ENCODE data around the gene NTMT1.
"Not testable (repeated sequence)": the region's sequence is repeated elsewhere in the genome, so short reads cannot be mapped to it uniquely, and the experiment has no call there.

Gene NTMT1

GRCh38 chr9:129655696-129656095 lies 29.7 kb downstream of the NTMT1 start:
- DNase-seq: no peak

GRCh38 chr9:129656795-129657390 lies 30.9 kb downstream of the NTMT1 start:
- no peak for DNase-seq

- no peak for DNase-seq
Measured at GRCh38 chr9:129661029-129661428, 35.1 kb downstream of the NTMT1 start.

- DNase-seq: not testable (repeated sequence)
Measured at GRCh38 chr9:129662239-129662638, 36.3 kb downstream of the NTMT1 start.

- DNase-seq: no peak
Measured at GRCh38 chr9:129664746-129665388, 38.9 kb downstream of the NTMT1 start.

GRCh38 chr9:129665389-129665775 lies 39.4 kb downstream of the NTMT1 start, which contains the start of gene PRRX2:
TSS of gene PRRX2 (plus strand) at chr9:129665647. CDS start at chr9:129665868, 221 bp downstream.
- DNase-seq: peak; percentile 32

GRCh38 chr9:129665814-129666520 lies 40.0 kb downstream of the NTMT1 start:
- DNase-seq: no peak

GRCh38 chr9:129666575-129666974 lies 40.6 kb downstream of the NTMT1 start:
- no peak for DNase-seq

- DNase-seq: no peak
Measured at GRCh38 chr9:129667378-129667777, 41.4 kb downstream of the NTMT1 start.

GRCh38 chr9:129667850-129668249 lies 41.9 kb downstream of the NTMT1 start:
- DNase-seq: no peak

- no peak for DNase-seq
Measured at GRCh38 chr9:129669141-129669718, 43.3 kb downstream of the NTMT1 start.

GRCh38 chr9:129669946-129670345 lies 44.0 kb downstream of the NTMT1 start:
- no peak for DNase-seq

- DNase-seq: no peak
Measured at GRCh38 chr9:129671065-129671464, 45.1 kb downstream of the NTMT1 start.

- no peak for DNase-seq
Measured at GRCh38 chr9:129671519-129671918, 45.6 kb downstream of the NTMT1 start.

- no peak for DNase-seq
Measured at GRCh38 chr9:129672702-129673101, 46.7 kb downstream of the NTMT1 start.

- DNase-seq: no peak
Measured at GRCh38 chr9:129673602-129674001, 47.6 kb downstream of the NTMT1 start.

- no peak for DNase-seq
Measured at GRCh38 chr9:129674229-129674628, 48.3 kb downstream of the NTMT1 start.

- no peak for DNase-seq
Measured at GRCh38 chr9:129675620-129676019, 49.7 kb downstream of the NTMT1 start.

- DNase-seq: no peak
Measured at GRCh38 chr9:129676287-129676686, 50.3 kb downstream of the NTMT1 start.

GRCh38 chr9:129676975-129677374 lies 51.0 kb downstream of the NTMT1 start:
- DNase-seq: no peak

- no peak for DNase-seq
Measured at GRCh38 chr9:129677456-129677855, 51.5 kb downstream of the NTMT1 start.

GRCh38 chr9:129678844-129679243 lies 52.9 kb downstream of the NTMT1 start:
- no peak for DNase-seq

- DNase-seq: no peak
Measured at GRCh38 chr9:129679537-129679936, 53.6 kb downstream of the NTMT1 start.

GRCh38 chr9:129681924-129682323 lies 56.0 kb downstream of the NTMT1 start:
- DNase-seq: no peak
